ENCODE results near the gene CAMSAP2.
A peak's percentile ranks its signal among the peaks of the same experiment; 100 is the strongest.

Gene CAMSAP2

DNA sequence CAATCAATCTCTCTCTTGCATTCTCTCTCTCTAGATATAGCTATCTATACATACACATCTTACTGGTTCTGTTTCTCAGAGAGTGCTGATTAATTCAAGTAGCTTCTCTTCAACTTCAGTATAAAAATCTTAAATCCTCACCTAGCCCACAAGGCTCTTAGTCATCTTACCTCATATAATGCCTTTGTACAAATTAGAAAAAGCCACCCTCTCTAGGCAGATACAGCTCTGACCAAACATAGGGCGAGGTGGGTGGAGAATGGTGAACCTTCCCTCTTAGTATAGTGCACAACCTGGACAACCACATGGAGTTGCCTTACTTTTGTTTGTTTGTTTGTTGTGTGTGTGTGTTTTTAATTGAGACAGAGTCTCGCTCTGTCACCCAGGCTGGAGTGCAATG is 150.9 kb downstream of the CAMSAP2 start:
- no peak for TF ChIP-seq EP300 (IDR thresholded peaks at IDR 0.05; ENCODE audit: borderline replicate concordance)
- no peak for TF ChIP-seq NFIC (IDR thresholded peaks at IDR 0.05)
- TF ChIP-seq RAD21 (IDR thresholded peaks at IDR 0.05; ENCODE audit: low read depth) = no peak
- TF ChIP-seq, protein P1, sequence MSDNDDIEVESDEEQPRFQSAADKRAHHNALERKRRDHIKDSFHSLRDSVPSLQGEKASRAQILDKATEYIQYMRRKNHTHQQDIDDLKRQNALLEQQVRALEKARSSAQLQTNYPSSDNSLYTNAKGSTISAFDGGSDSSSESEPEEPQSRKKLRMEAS (IDR thresholded peaks at IDR 0.05) = no peak
- no peak for TF ChIP-seq REST (IDR thresholded peaks at IDR 0.05; ENCODE audit: low read depth)
- TF ChIP-seq CEBPB (IDR thresholded peaks at IDR 0.05) = no peak
- TF ChIP-seq USF1 (IDR thresholded peaks at IDR 0.05) = no peak
- no peak for TF ChIP-seq ZBTB7A (IDR thresholded peaks at IDR 0.05; ENCODE audit: low read depth)
- no peak for TF ChIP-seq TEAD4 (IDR thresholded peaks at IDR 0.05)
- no peak for TF ChIP-seq FOXM1 (IDR thresholded peaks at IDR 0.05; ENCODE audit: borderline replicate concordance, low read depth)
- no peak for TF ChIP-seq YY1 (IDR thresholded peaks at IDR 0.05; ENCODE audit: low read depth)
- no peak for TF ChIP-seq TCF12 (IDR thresholded peaks at IDR 0.05; ENCODE audit: low read depth)
- TF ChIP-seq CREB1 (IDR thresholded peaks at IDR 0.05; ENCODE audit: low read depth) = no peak
- no peak for TF ChIP-seq TAF1 (IDR thresholded peaks at IDR 0.05; ENCODE audit: low read depth)
- no peak for TF ChIP-seq EGR1 (IDR thresholded peaks at IDR 0.05)

GRCh38 chr1:200890027-200890426 is 151.3 kb downstream of the CAMSAP2 start:
- TF ChIP-seq CREB1 (IDR thresholded peaks at IDR 0.05; ENCODE audit: low read depth) = no peak
- no peak for TF ChIP-seq YY1 (IDR thresholded peaks at IDR 0.05; ENCODE audit: low read depth)
- TF ChIP-seq TCF12 (IDR thresholded peaks at IDR 0.05; ENCODE audit: low read depth) = no peak
- no peak for TF ChIP-seq ZBTB7A (IDR thresholded peaks at IDR 0.05; ENCODE audit: low read depth)
- no peak for TF ChIP-seq RAD21 (IDR thresholded peaks at IDR 0.05; ENCODE audit: low read depth)
- no peak for TF ChIP-seq FOXM1 (IDR thresholded peaks at IDR 0.05; ENCODE audit: borderline replicate concordance, low read depth)
- TF ChIP-seq NFIC (IDR thresholded peaks at IDR 0.05) = no peak
- TF ChIP-seq USF1 (IDR thresholded peaks at IDR 0.05) = no peak
- TF ChIP-seq, protein P1 (IDR thresholded peaks at IDR 0.05) = no peak
- TF ChIP-seq EP300 (IDR thresholded peaks at IDR 0.05; ENCODE audit: borderline replicate concordance) = no peak
- no peak for TF ChIP-seq CEBPB (IDR thresholded peaks at IDR 0.05)
- TF ChIP-seq EGR1 (IDR thresholded peaks at IDR 0.05) = no peak
- no peak for TF ChIP-seq REST (IDR thresholded peaks at IDR 0.05; ENCODE audit: low read depth)
- TF ChIP-seq TEAD4 (IDR thresholded peaks at IDR 0.05) = no peak
- TF ChIP-seq TAF1 (IDR thresholded peaks at IDR 0.05; ENCODE audit: low read depth) = no peak

GRCh38 chr1:200890818-200891773 is 152.4 kb downstream of the CAMSAP2 start:
- TF ChIP-seq USF1 (IDR thresholded peaks at IDR 0.05) = no peak
- TF ChIP-seq, protein P1 (IDR thresholded peaks at IDR 0.05) = no peak; the same call in 1 of the 2 replicates
- no peak for TF ChIP-seq CREB1 (IDR thresholded peaks at IDR 0.05; ENCODE audit: low read depth)
- 0 out of 2 replicates have a peak, but pooled peaks have one; percentile 44 for TF ChIP-seq TCF12 (IDR thresholded peaks at IDR 0.05; ENCODE audit: low read depth)
- no peak for TF ChIP-seq TAF1 (IDR thresholded peaks at IDR 0.05; ENCODE audit: low read depth)
- no peak for TF ChIP-seq EP300 (IDR thresholded peaks at IDR 0.05; ENCODE audit: borderline replicate concordance)
- no peak for TF ChIP-seq NFIC (IDR thresholded peaks at IDR 0.05)
- TF ChIP-seq ZBTB7A (IDR thresholded peaks at IDR 0.05; ENCODE audit: low read depth) = peak; percentile 91
- TF ChIP-seq FOXM1 (IDR thresholded peaks at IDR 0.05; ENCODE audit: borderline replicate concordance, low read depth) = no peak
- no peak for TF ChIP-seq YY1 (IDR thresholded peaks at IDR 0.05; ENCODE audit: low read depth)
- no peak for TF ChIP-seq CEBPB (IDR thresholded peaks at IDR 0.05)
- 0 out of 2 replicates have a peak, but pooled peaks have one; percentile 7 for TF ChIP-seq TEAD4 (IDR thresholded peaks at IDR 0.05)
- no peak for TF ChIP-seq REST (IDR thresholded peaks at IDR 0.05; ENCODE audit: low read depth)
- no peak for TF ChIP-seq EGR1 (IDR thresholded peaks at IDR 0.05)
- peak; percentile 44 for TF ChIP-seq RAD21 (IDR thresholded peaks at IDR 0.05; ENCODE audit: low read depth)

Data from Ishikawa (cell line).